Stomach (tissue), 4 donors: Measurements from ENCODE around the gene CMTM4.

ENCODE experiments used
- CTCF ChIP-seq, 7 experiments: fragments of 450-650 bp in 4 of 7; fragments of 200-600 bp in 3 of 7; sonication (generic) in 3 of 7; IDR thresholded peaks; one replicate each; pipeline ENCODE4 v1.5.1; 2016 to 2019; ENCODE audit warnings: antibody characterized with exemption in 7 of 7, control low read depth in 2 of 7, mild to moderate bottlenecking in 1 of 7
- EP300 ChIP-seq: sonication (generic); formaldehyde crosslinking; IDR thresholded peaks from one replicate; pipeline ENCODE4 v1.6.1; 2017; ENCODE audit warnings: antibody characterized with exemption
- POLR2A ChIP-seq, 4 donors: fragments of 450-650 bp; IDR thresholded peaks; one replicate each; pipeline ENCODE4 v1.6.1; 2016; ENCODE audit warnings: antibody characterized with exemption in 4 of 4, control low read depth in 2 of 4, mild to moderate bottlenecking in 1 of 4, moderate library complexity in 1 of 4
- POLR2AphosphoS5 ChIP-seq, 3 donors: sonication (generic); formaldehyde crosslinking; IDR thresholded peaks; one replicate each; pipeline ENCODE4 v1.6.1; 2016; ENCODE audit warnings: antibody characterized with exemption in 3 of 3

DNA sequence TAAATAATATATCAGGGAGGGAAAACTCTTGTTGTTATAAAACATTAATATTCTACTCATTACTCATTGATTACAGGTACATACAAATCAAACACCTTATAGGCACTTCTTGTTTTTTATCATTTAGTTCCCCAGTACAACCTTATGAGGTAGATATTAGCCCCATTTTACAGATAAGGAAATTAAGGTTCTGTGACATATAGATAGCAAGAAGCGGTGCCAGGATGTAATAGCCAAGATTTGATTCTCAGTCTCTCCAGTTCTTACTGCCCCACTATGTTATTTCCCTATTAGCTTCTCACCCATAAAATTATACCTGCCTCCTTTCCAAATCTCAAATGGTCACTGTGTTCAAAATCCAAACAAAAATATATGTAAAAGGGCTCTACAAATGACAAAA lies 55.2 kb downstream of the CMTM4 start:
- TF ChIP-seq CTCF (IDR thresholded peaks at IDR 0.05) (no peak), POLR2AphosphoS5 (IDR thresholded peaks at IDR 0.05) (no peak), POLR2A (IDR thresholded peaks at IDR 0.05) (no peak), EP300 (no peak)
